Measurements from ENCODE around the gene CUL2. TPM values are rescaled to one million over a fixed set of nuclear protein-coding genes. Genes with fewer than 3 reads are reported as not detected.

CUL2 gene
- total and polyA plus RNA-seq, 2 donors (not counting 1 experiment from before 2014, with no cell fraction given), result 7.3 to 36.9 TPM

DNA sequence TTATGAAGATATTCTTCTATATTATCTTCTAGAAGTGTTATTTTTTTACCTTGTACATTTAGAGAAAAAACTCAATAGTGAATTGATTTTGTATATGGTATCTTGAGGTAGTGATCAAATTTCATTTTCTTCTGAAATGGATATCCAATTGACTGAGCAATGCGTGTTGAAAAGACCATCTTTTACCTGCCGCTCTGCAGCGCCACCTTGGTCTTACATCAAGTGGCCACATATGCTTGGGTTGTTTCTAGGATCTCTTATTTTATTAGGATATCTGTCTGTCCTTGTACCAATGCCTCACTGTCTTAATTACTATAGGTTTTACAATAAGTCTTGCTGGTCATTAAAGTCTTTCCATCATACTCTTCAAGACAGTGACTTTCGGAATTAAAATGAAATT lies 53.0 kb downstream of the CUL2 start:
- H2AFZ ChIP-seq (ENCODE audit: insufficient read depth, low read depth, low read length, poor library complexity, severe bottlenecking), result no peak overlapping the region
- TF ChIP-seq EZH2 (IDR thresholded peaks at IDR 0.05; ENCODE audit: borderline replicate concordance, insufficient read depth, low read depth, low read length, poor library complexity, severe bottlenecking), result no peak
- TF ChIP-seq, protein P1, sequence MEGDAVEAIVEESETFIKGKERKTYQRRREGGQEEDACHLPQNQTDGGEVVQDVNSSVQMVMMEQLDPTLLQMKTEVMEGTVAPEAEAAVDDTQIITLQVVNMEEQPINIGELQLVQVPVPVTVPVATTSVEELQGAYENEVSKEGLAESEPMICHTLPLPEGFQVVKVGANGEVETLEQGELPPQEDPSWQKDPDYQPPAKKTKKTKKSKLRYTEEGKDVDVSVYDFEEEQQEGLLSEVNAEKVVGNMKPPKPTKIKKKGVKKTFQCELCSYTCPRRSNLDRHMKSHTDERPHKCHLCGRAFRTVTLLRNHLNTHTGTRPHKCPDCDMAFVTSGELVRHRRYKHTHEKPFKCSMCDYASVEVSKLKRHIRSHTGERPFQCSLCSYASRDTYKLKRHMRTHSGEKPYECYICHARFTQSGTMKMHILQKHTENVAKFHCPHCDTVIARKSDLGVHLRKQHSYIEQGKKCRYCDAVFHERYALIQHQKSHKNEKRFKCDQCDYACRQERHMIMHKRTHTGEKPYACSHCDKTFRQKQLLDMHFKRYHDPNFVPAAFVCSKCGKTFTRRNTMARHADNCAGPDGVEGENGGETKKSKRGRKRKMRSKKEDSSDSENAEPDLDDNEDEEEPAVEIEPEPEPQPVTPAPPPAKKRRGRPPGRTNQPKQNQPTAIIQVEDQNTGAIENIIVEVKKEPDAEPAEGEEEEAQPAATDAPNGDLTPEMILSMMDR (IDR thresholded peaks at IDR 0.05), result no peak
- no peak overlapping the region for H3K9ac ChIP-seq (ENCODE audit: low read length)
- H4K20me1 ChIP-seq (ENCODE audit: control insufficient read depth, insufficient read depth, low read length, poor library complexity, severe bottlenecking), result no peaks in the 10 kb centered on the region
- no peaks in the 10 kb centered on the region for H3K4me1 ChIP-seq (ENCODE audit: control insufficient read depth in 2 of 2, insufficient read depth in 2 of 2, low read length in 2 of 2)
- WGBS (ENCODE audit: insufficient coverage), result no CpG with 5 or more reads among the region's 4 CpGs
- Mint-ChIP-seq H3K27ac (no peak overlapping the region), H3K4me1 (no peaks in the 10 kb centered on the region), H3K9me3 (ENCODE audit: insufficient read depth) (no peaks in the 10 kb centered on the region), H3K27me3 (no peaks in the 10 kb centered on the region), H3K4me3 (no peak overlapping the region)
- no peaks in the 10 kb centered on the region for H3K9me3 ChIP-seq (ENCODE audit: control extremely low read depth in 1 of 3, control insufficient read depth in 2 of 3, insufficient read depth in 1 of 3, low read length in 2 of 3)
- H3K27ac ChIP-seq (ENCODE audit: low read length in 2 of 2), result no peak overlapping the region
- DNase-seq, result no peak
- peaks cover 16 to 60% of the 10 kb centered on the region in 2 experiments for H3K36me3 ChIP-seq (replicated peaks in 1 of 2; ENCODE audit: control extremely low read depth in 1 of 2, control insufficient read depth in 1 of 2, extremely low read depth in 1 of 2, insufficient read depth in 2 of 2, low read length in 1 of 2)
- POLR2A ChIA-PET, result no interaction called here
- no peak overlapping the region for H3K4me2 ChIP-seq (replicated peaks; ENCODE audit: low read depth, low read length, poor library complexity, severe bottlenecking)
- ATAC-seq (ENCODE audit: low read depth), result no peak
- H3K4me3 ChIP-seq (ENCODE audit: control extremely low read depth in 1 of 5, extremely low read depth in 1 of 5, insufficient read depth in 1 of 5, low read depth in 2 of 5, low read length in 4 of 5), result no peak overlapping the region
- no peaks in the 10 kb centered on the region for H3K27me3 ChIP-seq (replicated peaks in 1 of 4; ENCODE audit: control extremely low read depth in 1 of 4, control insufficient read depth in 3 of 4, insufficient read depth in 4 of 4, low read length in 3 of 4)
- CTCF ChIA-PET, result no interaction called here
- intact Hi-C loops (cut with micrococcal nuclease), result no loop called here
- no peaks in the 10 kb centered on the region for H3K79me2 ChIP-seq (ENCODE audit: control insufficient read depth, insufficient read depth, low read length)

DNA sequence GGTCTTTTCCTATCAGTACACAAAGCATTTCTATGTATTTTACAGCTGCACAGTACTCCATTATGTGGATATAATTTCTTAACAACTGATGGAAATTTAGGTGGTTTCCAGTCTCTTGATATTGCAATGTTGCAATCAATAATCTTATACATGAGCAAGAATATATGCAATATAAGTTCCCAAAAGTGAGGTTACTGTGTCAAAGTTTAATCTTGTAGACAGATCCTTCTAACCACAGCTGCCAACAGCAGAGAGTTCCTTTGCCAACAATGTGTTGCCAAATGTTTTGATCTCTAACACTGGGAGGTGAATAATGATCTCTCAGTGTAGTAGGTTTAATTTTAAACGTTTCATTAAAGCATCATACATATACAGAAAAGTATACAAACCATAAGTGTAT lies 54.5 kb downstream of the CUL2 start:
- CTCF ChIA-PET, result no interaction called here

More for the DNA sequence above, 54.5 kb downstream of the CUL2 start:
- Histone ChIP-seq H3K4me2 (replicated peaks; ENCODE audit: low read depth, low read length, poor library complexity, severe bottlenecking) (no peak overlapping the region), H3K36me3 (replicated peaks in 1 of 2; ENCODE audit: control extremely low read depth in 1 of 2, control insufficient read depth in 1 of 2, extremely low read depth in 1 of 2, insufficient read depth in 2 of 2, low read length in 1 of 2) (peaks cover 14 to 65% of the 10 kb centered on the region in 2 experiments), H2AFZ (ENCODE audit: insufficient read depth, low read depth, low read length, poor library complexity, severe bottlenecking) (no peak overlapping the region), H3K9me3 (ENCODE audit: control extremely low read depth in 1 of 3, control insufficient read depth in 2 of 3, insufficient read depth in 1 of 3, low read length in 2 of 3) (no peaks in the 10 kb centered on the region), H3K4me1 (ENCODE audit: control insufficient read depth in 2 of 2, insufficient read depth in 2 of 2, low read length in 2 of 2) (no peaks in the 10 kb centered on the region), H3K79me2 (ENCODE audit: control insufficient read depth, insufficient read depth, low read length) (no peaks in the 10 kb centered on the region), H3K4me3 (ENCODE audit: control extremely low read depth in 1 of 5, extremely low read depth in 1 of 5, insufficient read depth in 1 of 5, low read depth in 2 of 5, low read length in 4 of 5) (no peak overlapping the region), H3K9ac (ENCODE audit: low read length) (no peak overlapping the region), H3K27ac (ENCODE audit: low read length in 2 of 2) (no peak overlapping the region), H4K20me1 (ENCODE audit: control insufficient read depth, insufficient read depth, low read length, poor library complexity, severe bottlenecking) (no peaks in the 10 kb centered on the region), H3K27me3 (replicated peaks in 1 of 4; ENCODE audit: control extremely low read depth in 1 of 4, control insufficient read depth in 3 of 4, insufficient read depth in 4 of 4, low read length in 3 of 4) (no peaks in the 10 kb centered on the region)
- DNase-seq (no peak), ATAC-seq (ENCODE audit: low read depth) (no peak)
- TF ChIP-seq EZH2 (IDR thresholded peaks at IDR 0.05; ENCODE audit: borderline replicate concordance, insufficient read depth, low read depth, low read length, poor library complexity, severe bottlenecking), result no peak
- TF ChIP-seq, protein P1 (IDR thresholded peaks at IDR 0.05), result no peak
- Mint-ChIP-seq H3K9me3 (ENCODE audit: insufficient read depth) (no peaks in the 10 kb centered on the region), H3K27ac (no peak overlapping the region), H3K4me3 (no peak overlapping the region), H3K27me3 (no peaks in the 10 kb centered on the region), H3K4me1 (no peaks in the 10 kb centered on the region)
- WGBS (ENCODE audit: insufficient coverage), result no CpG with 5 or more reads among the region's 1 CpG
- intact Hi-C loops (cut with micrococcal nuclease), result no loop called here
- POLR2A ChIA-PET, result no interaction called here

All from B cell (primary cell).